Activated naive CD4-positive, alpha-beta T cell treated with anti-CD3 and anti-CD28 coated beads, Interleukin-2, amount 50 U/mL, for 72 hours (primary cell): ENCODE results near the gene DHH. TPM values are rescaled to one million over a fixed set of nuclear protein-coding genes. Genes with fewer than 3 reads are reported as not detected.
A peak's percentile ranks its signal among the peaks of the same experiment; 100 is the strongest.

ENCODE experiments used
- ATAC-seq, 2 donors: fragments of 150-1000 bp; cut with Tn5 transposase; 2 replicates each; pipeline ENCODE4 v1.10.0; 2021; ENCODE audit warnings: mild to moderate bottlenecking in 2 of 2, moderate library complexity in 2 of 2
- DNase-seq, 2 donors: peaks; one replicate each; pipeline ENCODE4 v3.0.0; 2021 to 2022; ENCODE audit warnings: low spot score in 2 of 2
- H3K27ac Mint-ChIP-seq, 2 donors: one replicate each; pipeline ENCODE4 v1.8.0; 2022; ENCODE audit warnings: mild to moderate bottlenecking in 2 of 2, mixed read lengths in 2 of 2
- H3K36me3 Mint-ChIP-seq, 2 donors: one replicate each; pipeline ENCODE4 v1.8.0; 2022; ENCODE audit warnings: mixed read lengths in 2 of 2
- H3K9me3 Mint-ChIP-seq, 2 donors: one replicate each; pipeline ENCODE4 v1.8.0; 2022; ENCODE audit warnings: mixed read lengths in 2 of 2
- total RNA-seq, 2 donors: library from RNA; stranded (reverse); gene quantifications; one replicate each; pipeline ENCODE4 v1.2.3, GENCODE V29; 2022

Gene DHH
- total RNA-seq, 2 donors from 2014 or later, result 0.19 to 1.0 TPM

- Mint-ChIP-seq H3K9me3 (no peaks in the 10 kb centered on the region), H3K27ac (peak within 1 kb of the TSS; percentile 95 to 97), H3K36me3 (peaks cover 16 to 22% of the 10 kb centered on the region in 2 donors)
- DNase-seq (peak; percentile 85 to 92), ATAC-seq (peak; percentile 79 to 83)
These were observed 34.1 kb downstream of the DHH start, which contains the start of gene KMT2D for GRCh38 chr12:49060237-49061156. KMT2D (minus strand) TSS chr12:49060794; CDS start chr12:49055324, 5,470 bp downstream.

- ATAC-seq, result peak; percentile 10 to 27
- peak in 1 of 2 donors; percentile 29 for DNase-seq
- H3K9me3 Mint-ChIP-seq, result no peaks in the 10 kb centered on the region
- peak overlapping the region; percentile 95 to 97 for H3K27ac Mint-ChIP-seq
- H3K36me3 Mint-ChIP-seq, result peaks cover 16 to 28% of the 10 kb centered on the region in 2 donors
These were observed 35.1 kb downstream of the DHH start for GRCh38 chr12:49059299-49060171.

- Mint-ChIP-seq H3K9me3 (no peaks in the 10 kb centered on the region), H3K27ac (peak overlapping the region; percentile 95 to 97), H3K36me3 (peaks cover 16 to 29% of the 10 kb centered on the region in 2 donors)
- DNase-seq (no peak), ATAC-seq (no peak)
These were observed 35.6 kb downstream of the DHH start for GRCh38 chr12:49059045-49059298.

GRCh38 chr12:49058366-49059044 lies 36.1 kb downstream of the DHH start:
- peak overlapping the region; percentile 95 to 97 for H3K27ac Mint-ChIP-seq
- DNase-seq (no peak), ATAC-seq (no peak)
- H3K36me3 Mint-ChIP-seq, result peaks cover 16 to 29% of the 10 kb centered on the region in 2 donors
- H3K9me3 Mint-ChIP-seq, result no peaks in the 10 kb centered on the region

- no peak for DNase-seq
- Mint-ChIP-seq H3K27ac (peak overlapping the region; percentile 95 to 97), H3K36me3 (peaks cover 16 to 29% of the 10 kb centered on the region in 2 donors), H3K9me3 (no peaks in the 10 kb centered on the region)
- ATAC-seq, result no peak
These were observed 36.7 kb downstream of the DHH start for GRCh38 chr12:49057888-49058287.

GRCh38 chr12:49055978-49056754 lies 38.4 kb downstream of the DHH start:
- DNase-seq (peak in 1 of 2 donors; percentile 43), ATAC-seq (peak; percentile 50 to 71)
- Mint-ChIP-seq H3K9me3 (no peaks in the 10 kb centered on the region), H3K27ac (peak overlapping the region; percentile 90 to 95), H3K36me3 (peaks cover 25 to 38% of the 10 kb centered on the region in 2 donors)

GRCh38 chr12:49055092-49055491 lies 39.5 kb downstream of the DHH start:
- Mint-ChIP-seq H3K27ac (peak overlapping the region in 1 of 2 donors; percentile 95), H3K9me3 (no peaks in the 10 kb centered on the region), H3K36me3 (peaks cover 25 to 37% of the 10 kb centered on the region in 2 donors)
- ATAC-seq (no peak), DNase-seq (no peak)

GRCh38 chr12:49054524-49054923 lies 40.1 kb downstream of the DHH start:
- no peak for DNase-seq
- Mint-ChIP-seq H3K9me3 (no peaks in the 10 kb centered on the region), H3K27ac (peak overlapping the region in 1 of 2 donors; percentile 95), H3K36me3 (peaks cover 24 to 39% of the 10 kb centered on the region in 2 donors)
- ATAC-seq, result no peak

- H3K36me3 Mint-ChIP-seq, result peaks cover 21 to 35% of the 10 kb centered on the region in 2 donors
- DNase-seq (no peak), ATAC-seq (no peak)
- H3K9me3 Mint-ChIP-seq, result no peaks in the 10 kb centered on the region
- peak overlapping the region in 1 of 2 donors; percentile 65 for H3K27ac Mint-ChIP-seq
These were observed 40.5 kb downstream of the DHH start for GRCh38 chr12:49054096-49054495.

- ATAC-seq (no peak), DNase-seq (no peak)
- peak overlapping the region in 1 of 2 donors; percentile 44 for H3K27ac Mint-ChIP-seq
- peaks cover 23 to 38% of the 10 kb centered on the region in 2 donors for H3K36me3 Mint-ChIP-seq
- H3K9me3 Mint-ChIP-seq, result no peaks in the 10 kb centered on the region
These were observed 42.0 kb downstream of the DHH start for GRCh38 chr12:49052451-49053208.

- no peak for ATAC-seq
- DNase-seq, result no peak
- Mint-ChIP-seq H3K9me3 (no peaks in the 10 kb centered on the region), H3K27ac (peak overlapping the region in 1 of 2 donors; percentile 44), H3K36me3 (peaks cover 23 to 38% of the 10 kb centered on the region in 2 donors)
These were observed 42.7 kb downstream of the DHH start for GRCh38 chr12:49051777-49052438.

- Mint-ChIP-seq H3K27ac (no peak overlapping the region), H3K36me3 (peaks cover 23 to 38% of the 10 kb centered on the region in 2 donors), H3K9me3 (no peaks in the 10 kb centered on the region)
- ATAC-seq (no peak), DNase-seq (no peak)
These were observed 43.2 kb downstream of the DHH start for GRCh38 chr12:49051373-49051764.

GRCh38 chr12:49050507-49051372 lies 43.9 kb downstream of the DHH start:
- peaks cover 23 to 33% of the 10 kb centered on the region in 2 donors for H3K36me3 Mint-ChIP-seq
- no peak for DNase-seq
- no peaks in the 10 kb centered on the region for H3K9me3 Mint-ChIP-seq

More at GRCh38 chr12:49050507-49051372, 43.9 kb downstream of the DHH start:
- ATAC-seq, result no peak
- peak overlapping the region in 1 of 2 donors; percentile 56 for H3K27ac Mint-ChIP-seq
